GM18907 (cell line): Measurements from ENCODE around the gene SLC16A3.
"Not testable (repeated sequence)": the region's sequence is repeated elsewhere in the genome, so short reads cannot be mapped to it uniquely, and the experiment has no call there.

Experiments used
- ATAC-seq: cut with Tn5 transposase; IDR thresholded peaks from one replicate; pipeline ENCODE4 v1.9.1; 2021; ENCODE audit warnings: mild to moderate bottlenecking, moderate library complexity; ENCODE audit not compliant: unreplicated experiment

SLC16A3 gene

DNA sequence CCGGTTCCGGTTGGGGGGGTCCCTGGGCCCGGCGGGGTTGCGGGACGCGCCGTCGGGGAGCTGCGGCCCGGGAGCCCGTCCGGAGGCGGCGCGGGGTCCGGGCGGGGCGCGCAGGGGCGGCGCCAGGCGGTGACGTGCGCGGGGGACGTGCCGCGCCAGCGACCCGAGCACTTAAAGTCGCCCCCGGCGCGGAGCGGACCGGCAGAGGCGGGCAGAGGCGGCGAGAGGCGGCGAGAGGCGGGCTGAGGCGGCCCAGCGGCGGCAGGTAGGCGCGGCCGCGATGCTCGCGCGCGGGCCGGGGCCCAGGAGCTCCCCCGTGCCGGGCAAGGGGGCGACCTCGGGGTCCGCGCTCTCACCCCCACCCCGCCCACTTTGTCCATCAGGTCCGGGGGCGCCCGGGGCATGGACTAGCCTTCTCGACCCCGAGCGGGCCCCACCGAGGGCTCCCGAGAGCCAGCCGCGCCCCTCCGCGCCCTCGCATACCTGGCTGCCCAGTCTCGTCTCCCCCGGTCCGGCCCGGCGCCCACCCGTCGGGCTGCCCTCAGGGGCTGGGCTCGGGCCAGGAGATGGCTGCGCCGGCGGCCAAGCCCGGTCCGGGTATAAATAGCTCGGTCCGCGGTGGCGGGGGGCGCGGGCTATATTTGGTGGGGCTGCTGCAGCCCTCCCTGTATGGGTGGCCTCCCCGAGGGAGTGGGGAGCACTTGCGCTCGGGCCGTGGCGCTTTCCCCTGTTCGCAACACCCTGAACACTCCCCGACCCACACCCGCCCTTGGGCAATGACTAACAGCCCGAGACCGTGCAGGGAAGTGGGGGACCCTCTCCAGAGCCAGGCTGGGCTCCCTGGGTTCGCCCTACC, at the start of gene SLC16A3:
Gene SLC16A3, plus strand, starts transcription at position 201 of the 856 bp plus-strand sequence. CDS start 6,967 bp downstream, outside the sequence.
- peak; percentile 47 for ATAC-seq

GRCh38 chr17:82179412-82179811, 49.4 kb upstream of the SLC16A3 start:
- no peak for ATAC-seq

- no peak for ATAC-seq
Observed at GRCh38 chr17:82179946-82180475, 48.8 kb upstream of the SLC16A3 start.

DNA sequence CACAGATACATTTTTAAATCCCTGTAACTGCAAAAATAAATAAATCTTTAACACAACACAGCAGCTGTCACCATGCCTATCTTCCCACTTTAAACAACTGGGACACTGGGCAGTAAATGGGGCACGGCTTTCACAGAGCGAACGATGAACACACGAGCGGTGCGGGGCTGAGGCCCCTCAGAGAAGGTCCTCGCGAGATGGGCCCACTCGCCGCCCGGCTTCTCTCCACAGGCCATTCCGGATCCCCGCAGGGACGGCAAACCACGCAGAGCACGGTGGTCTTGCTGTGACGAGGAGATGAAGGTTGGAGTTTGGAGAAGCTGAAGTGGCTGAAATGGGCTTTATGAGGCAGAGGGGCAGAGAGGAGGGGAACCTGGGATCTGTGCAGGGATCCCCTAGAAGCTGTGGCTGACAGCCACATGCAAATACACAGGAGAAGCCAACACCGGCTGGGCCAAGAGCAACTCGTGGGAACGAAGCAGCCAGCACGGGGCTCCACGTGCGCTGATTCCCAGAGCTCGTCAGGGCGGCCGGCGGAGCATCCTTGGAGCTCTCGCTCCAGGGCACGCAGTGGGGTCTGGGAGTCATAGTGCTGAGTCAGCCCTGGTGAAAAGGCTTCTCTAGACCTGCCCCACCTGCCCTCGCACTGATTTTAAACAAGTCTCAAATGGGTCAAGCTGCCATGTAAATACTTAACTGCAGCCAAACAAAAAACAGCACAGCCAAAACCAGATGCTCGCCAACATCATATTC, 47.9 kb upstream of the SLC16A3 start:
- no peak for ATAC-seq

DNA sequence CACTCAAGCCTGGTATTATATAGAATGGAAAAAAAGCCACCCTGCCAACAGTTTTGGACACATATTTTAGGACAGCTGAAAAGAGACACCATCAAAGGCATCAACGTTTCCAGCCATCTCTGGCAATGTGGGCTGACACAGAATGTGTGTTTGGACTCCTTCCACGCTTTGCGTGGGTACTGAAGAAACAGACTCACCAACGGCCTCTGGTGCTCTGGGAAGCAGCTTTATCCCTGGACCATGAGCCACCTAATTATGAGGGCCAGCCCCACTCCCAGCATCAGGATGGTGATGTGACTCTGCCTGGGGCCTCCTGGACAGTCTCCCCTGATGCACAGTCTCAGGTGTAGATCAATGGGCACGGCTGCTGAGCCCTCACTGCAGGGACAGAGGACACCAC, 44.1 kb upstream of the SLC16A3 start:
- ATAC-seq: no peak

DNA sequence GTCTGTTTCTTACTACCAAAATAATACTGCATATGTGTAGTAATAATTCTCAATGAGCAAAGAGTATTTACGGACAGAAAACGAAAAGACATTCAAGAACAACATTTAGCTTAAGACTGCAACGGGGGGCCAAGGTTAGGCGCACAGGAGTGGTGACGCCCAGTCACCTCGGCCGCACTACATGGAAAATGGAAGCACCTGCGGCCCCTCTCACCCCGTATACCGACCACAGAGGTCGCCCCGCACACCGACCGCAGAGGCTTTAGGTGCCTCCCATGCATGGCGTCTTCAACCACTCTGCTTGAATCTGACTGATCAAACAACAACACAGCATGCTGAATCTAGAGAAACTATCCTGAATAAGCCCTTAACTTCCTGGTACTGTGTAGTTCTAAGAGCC, 42.6 kb upstream of the SLC16A3 start:
- ATAC-seq: no peak

- ATAC-seq: no peak
Observed at GRCh38 chr17:82187500-82187899, 41.3 kb upstream of the SLC16A3 start.

DNA sequence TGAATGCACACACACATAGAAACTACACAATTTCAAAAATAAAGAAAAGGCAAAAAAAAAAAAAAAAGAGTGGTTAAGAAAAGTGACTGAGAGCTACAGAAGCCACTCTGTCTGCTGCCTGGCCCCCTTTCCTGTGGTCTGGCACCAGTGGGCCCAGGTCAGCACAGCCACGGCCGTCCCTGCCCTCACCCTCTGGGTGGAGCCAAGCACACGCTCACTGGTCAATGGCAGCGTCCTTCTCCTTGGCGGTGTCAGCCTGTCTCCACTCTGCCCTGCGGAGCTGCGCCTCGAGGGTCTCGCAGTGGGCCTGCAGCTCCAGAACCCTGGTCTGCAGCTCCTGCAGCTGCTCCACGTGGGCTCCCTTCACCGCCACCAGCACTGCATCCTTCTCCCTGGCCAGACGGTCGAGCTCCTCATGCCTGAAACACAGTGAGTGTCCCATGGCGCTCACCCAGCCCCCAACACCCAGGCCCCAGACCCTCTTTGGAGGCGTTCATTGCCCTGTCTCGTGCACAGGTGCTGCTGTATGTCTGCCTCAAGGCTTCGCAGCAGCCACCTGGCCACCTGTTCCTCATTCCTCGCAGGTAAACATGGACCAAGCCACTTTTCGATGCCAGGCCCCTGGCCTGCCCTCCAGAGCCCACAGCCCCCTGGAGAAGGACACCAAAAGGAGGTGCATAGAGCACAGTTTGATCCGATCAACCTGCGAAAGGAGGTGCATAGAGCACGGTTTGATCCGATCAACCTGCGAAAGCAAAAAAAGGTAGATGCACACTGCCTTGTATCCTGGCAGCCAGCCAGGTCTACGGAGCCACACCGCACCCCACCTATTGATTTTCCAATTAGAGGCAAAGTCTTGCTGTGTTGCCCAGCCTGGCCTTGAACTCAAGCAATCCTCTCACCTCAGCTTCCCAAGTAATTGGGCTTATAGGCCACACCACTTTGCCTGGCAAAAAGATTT, 40.6 kb upstream of the SLC16A3 start:
- no peak for ATAC-seq

DNA sequence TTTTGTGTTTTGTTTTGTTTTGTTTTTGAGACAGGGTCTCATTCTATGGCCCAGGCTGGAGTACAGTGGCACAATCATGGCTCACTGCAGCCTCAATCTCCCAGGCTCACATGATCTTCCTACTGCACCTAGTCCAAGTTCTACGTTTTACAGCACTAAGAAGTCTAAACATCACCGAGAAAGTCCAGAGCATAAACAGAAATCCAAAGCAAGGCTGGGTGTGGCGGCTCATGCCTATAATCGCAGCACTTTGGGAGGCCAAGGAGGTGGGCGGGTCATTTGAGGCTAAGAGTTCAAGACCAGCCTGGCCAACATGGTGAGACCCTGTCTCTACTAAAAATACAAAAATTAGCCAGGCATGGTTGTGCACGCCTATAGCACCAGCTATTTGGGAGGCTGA, 35.8 kb upstream of the SLC16A3 start:
- ATAC-seq: not testable (repeated sequence)

- no peak for ATAC-seq
Observed at GRCh38 chr17:82193520-82194220, 35.2 kb upstream of the SLC16A3 start.

DNA sequence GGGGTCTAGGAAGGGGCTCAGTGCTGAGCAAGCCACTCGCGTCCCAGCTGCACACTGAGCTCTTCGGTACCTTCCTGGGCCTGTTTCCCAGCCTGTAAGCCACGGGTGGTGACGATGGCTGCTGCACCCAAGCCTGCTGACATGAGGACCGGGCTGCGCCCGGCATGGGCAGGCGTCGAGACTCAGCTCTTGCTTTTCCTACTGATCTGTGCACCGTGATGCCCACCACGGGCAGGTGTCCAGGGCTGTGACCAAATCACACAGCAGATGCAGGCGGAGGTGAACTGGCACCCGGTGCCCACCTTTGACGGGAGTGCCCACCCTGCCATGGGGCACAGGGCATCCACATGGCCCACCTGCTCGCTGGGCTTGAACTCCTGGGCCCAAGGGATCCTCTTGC, 34.1 kb upstream of the SLC16A3 start:
- no peak for ATAC-seq

GRCh38 chr17:82195675-82196672, 32.9 kb upstream of the SLC16A3 start:
- ATAC-seq: no peak

- ATAC-seq: no peak
Observed at GRCh38 chr17:82198092-82198491, 30.8 kb upstream of the SLC16A3 start.

GRCh38 chr17:82199496-82199895, 29.3 kb upstream of the SLC16A3 start:
- no peak for ATAC-seq

DNA sequence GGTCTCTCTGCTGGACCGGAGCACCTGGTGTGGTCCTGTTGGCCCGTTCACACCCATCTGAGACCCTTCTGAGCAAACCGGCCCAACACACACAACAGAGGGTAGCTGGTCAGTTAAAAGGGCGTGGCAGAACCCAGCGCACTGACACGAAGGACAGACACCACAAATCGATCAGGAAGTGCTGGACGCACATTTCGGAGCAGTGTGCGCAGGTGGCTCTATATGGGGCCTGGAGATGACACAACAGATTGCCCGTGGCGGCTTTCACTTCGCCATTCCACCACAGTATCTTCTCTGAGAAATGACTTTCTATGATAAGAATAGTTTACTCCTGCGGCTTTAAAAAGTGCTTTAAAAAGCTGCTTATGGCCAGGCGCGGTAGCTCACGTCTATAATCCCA, 28.7 kb upstream of the SLC16A3 start:
- ATAC-seq: no peak

- ATAC-seq: no peak
Observed at GRCh38 chr17:82200743-82201497, 27.9 kb upstream of the SLC16A3 start.

GRCh38 chr17:82201498-82201910, 27.3 kb upstream of the SLC16A3 start:
- ATAC-seq: no peak

GRCh38 chr17:82202981-82203380, 25.9 kb upstream of the SLC16A3 start:
- ATAC-seq: no peak
